ENCODE measurements around the gene THEM5.

- TF ChIP-seq POLR2AphosphoS5 (IDR thresholded peaks at IDR 0.05; ENCODE audit: low read depth, low read length) (no peak), POLR2A (IDR thresholded peaks at IDR 0.05; ENCODE audit: low read depth, low read length) (no peak)
Observed at GRCh38 chr1:151902858-151903257, 49.3 kb upstream of the THEM5 start.

Data from GM12892 (cell line).